H9 (cell line): ENCODE data around the gene NUMBL. TPM values are rescaled to one million over a fixed set of nuclear protein-coding genes. Genes with fewer than 3 reads are reported as not detected.

Experiments used
- DNase-seq: peaks from one replicate; pipeline ENCODE4 v3.0.0-alpha.2; 2017
- H2AFZ ChIP-seq: one replicate; pipeline ENCODE4 v1.6.1; 2013; ENCODE audit warnings: mild to moderate bottlenecking, low read length, control low read depth, moderate library complexity
- H2AK5ac ChIP-seq: 2 replicates; pipeline ENCODE4 v1.6.1; 2013; ENCODE audit warnings: low read length, control low read depth, mixed read lengths; ENCODE audit not compliant: insufficient read length
- H2BK120ac ChIP-seq: one replicate; pipeline ENCODE4 v1.6.1; 2013; ENCODE audit warnings: low read depth, mild to moderate bottlenecking, low read length, control low read depth, inconsistent platforms; ENCODE audit not compliant: poor library complexity, severe bottlenecking
- H2BK12ac ChIP-seq: 2 replicates; pipeline ENCODE4 v1.6.1; 2013; ENCODE audit warnings: low read length, control low read depth, mixed read lengths, low read depth; ENCODE audit not compliant: insufficient read length
- H2BK15ac ChIP-seq: 2 replicates; pipeline ENCODE4 v1.6.1; 2013; ENCODE audit warnings: low read depth, low read length, control low read depth
- H2BK20ac ChIP-seq: one replicate; pipeline ENCODE4 v1.6.1; 2013; ENCODE audit warnings: low read depth, mild to moderate bottlenecking, low read length, control low read depth, inconsistent platforms; ENCODE audit not compliant: poor library complexity, severe bottlenecking
- H2BK5ac ChIP-seq: 2 replicates; pipeline ENCODE4 v1.6.1; 2013; ENCODE audit warnings: low read length, control low read depth, mixed read lengths; ENCODE audit not compliant: insufficient read length
- H3K14ac ChIP-seq: 2 replicates; pipeline ENCODE4 v1.6.1; 2013; ENCODE audit warnings: low read length, control low read depth; ENCODE audit not compliant: insufficient read depth
- H3K18ac ChIP-seq: 2 replicates; pipeline ENCODE4 v1.6.1; 2013; ENCODE audit warnings: low read depth, mild to moderate bottlenecking, mixed read lengths, low read length, control low read depth; ENCODE audit not compliant: insufficient read length
- H3K23ac ChIP-seq: 2 replicates; pipeline ENCODE4 v1.6.1; 2013; ENCODE audit warnings: low read length, control low read depth, mixed read lengths, low read depth; ENCODE audit not compliant: insufficient read length
- H3K23me2 ChIP-seq: 2 replicates; pipeline ENCODE4 v1.6.1; 2013; ENCODE audit warnings: low read depth, mild to moderate bottlenecking, mixed read lengths, low read length, control low read depth; ENCODE audit not compliant: insufficient read length, poor library complexity, severe bottlenecking
- H3K27ac ChIP-seq: 2 replicates; pipeline ENCODE4 v1.5.1; 2013; ENCODE audit warnings: low read length, control low read depth, mixed read lengths, low read depth; ENCODE audit not compliant: insufficient read length
- H3K27me3 ChIP-seq: 2 replicates; pipeline ENCODE4 v1.6.1; 2013; ENCODE audit warnings: low read length, control low read depth, inconsistent platforms; ENCODE audit not compliant: insufficient read depth
- H3K4ac ChIP-seq: 2 replicates; pipeline ENCODE4 v1.6.1; 2013; ENCODE audit warnings: low read depth, mild to moderate bottlenecking, control low read depth, inconsistent platforms, low read length, moderate library complexity
- H3K4me1 ChIP-seq: 2 replicates; pipeline ENCODE4 v1.6.1; 2013; ENCODE audit warnings: low read length, control low read depth, inconsistent platforms; ENCODE audit not compliant: insufficient read depth
- H3K4me2 ChIP-seq: 2 replicates; pipeline ENCODE4 v1.6.1; 2013; ENCODE audit warnings: low read length, control low read depth, mixed read lengths; ENCODE audit not compliant: insufficient read length, insufficient read depth
- H3K56ac ChIP-seq: 2 replicates; pipeline ENCODE4 v1.6.1; 2013; ENCODE audit warnings: low read depth, mild to moderate bottlenecking, mixed read lengths, low read length, control low read depth; ENCODE audit not compliant: insufficient read length
- H3K79me1 ChIP-seq: 2 replicates; pipeline ENCODE4 v1.6.1; 2013; ENCODE audit warnings: low read depth, mild to moderate bottlenecking, moderate library complexity, low read length, control low read depth, inconsistent platforms; ENCODE audit not compliant: insufficient read depth, poor library complexity, severe bottlenecking
- H3K79me2 ChIP-seq: 2 replicates; pipeline ENCODE4 v1.6.1; 2013; ENCODE audit warnings: low read length, control low read depth, inconsistent platforms; ENCODE audit not compliant: insufficient read depth
- H3K9ac ChIP-seq: 2 replicates; pipeline ENCODE4 v1.6.1; 2013; ENCODE audit warnings: low read length, control low read depth, mixed read lengths; ENCODE audit not compliant: insufficient read length; ENCODE audit errors: extremely low read depth
- H3K9me3 ChIP-seq: one replicate; pipeline ENCODE4 v1.6.1; 2013; ENCODE audit warnings: low read depth, low read length, inconsistent platforms; ENCODE audit not compliant: control insufficient read depth
- H3T11ph ChIP-seq: one replicate; pipeline ENCODE4 v1.6.1; 2013; ENCODE audit warnings: mild to moderate bottlenecking, low read length, control low read depth, inconsistent platforms
- H4K20me1 ChIP-seq: one replicate; pipeline ENCODE4 v1.6.1; 2013; ENCODE audit not compliant: control insufficient read depth, insufficient read length, insufficient read depth
- H4K5ac ChIP-seq: 2 replicates; pipeline ENCODE4 v1.6.1; 2013; ENCODE audit warnings: low read depth, mild to moderate bottlenecking, mixed read lengths, low read length, control low read depth; ENCODE audit not compliant: insufficient read length
- H4K8ac ChIP-seq: replicated peaks from 2 replicates; pipeline ENCODE4 v1.6.1; 2013; ENCODE audit warnings: low read length, control low read depth, mixed read lengths, low read depth; ENCODE audit not compliant: insufficient read length
- H4K91ac ChIP-seq: 2 replicates; pipeline ENCODE4 v1.6.1; 2013; ENCODE audit warnings: low read depth, mild to moderate bottlenecking, moderate library complexity, mixed read lengths, low read length, control low read depth; ENCODE audit not compliant: insufficient read length
- H3K27ac Mint-ChIP-seq, 3 experiments: 2 replicates in 2 of 3; 3 replicates in 1 of 3; pipeline ENCODE4 v1.8.0; 2020 to 2021; ENCODE audit warnings: mixed read lengths in 3 of 3, mild to moderate bottlenecking in 1 of 3, moderate library complexity in 1 of 3
- H3K27me3 Mint-ChIP-seq: 2 replicates; pipeline ENCODE4 v1.8.0; 2021; ENCODE audit warnings: low read depth, mild to moderate bottlenecking, moderate library complexity, mixed read lengths
- H3K36me3 Mint-ChIP-seq, 3 experiments: 2 replicates in 2 of 3; 3 replicates in 1 of 3; pipeline ENCODE4 v1.8.0; 2020 to 2021; ENCODE audit warnings: low read depth in 3 of 3, mixed read lengths in 3 of 3; ENCODE audit not compliant: insufficient read depth in 1 of 3
- H3K4me1 Mint-ChIP-seq, 2 experiments: 2 replicates each; pipeline ENCODE4 v1.8.0; 2020; ENCODE audit warnings: mixed read lengths in 2 of 2
- H3K4me3 Mint-ChIP-seq, 2 experiments: 2 replicates in 1 of 2; 3 replicates in 1 of 2; pipeline ENCODE4 v1.8.0; 2020 to 2021; ENCODE audit warnings: mild to moderate bottlenecking in 2 of 2, mixed read lengths in 2 of 2, moderate library complexity in 1 of 2
- H3K9me3 Mint-ChIP-seq, 2 experiments: 2 replicates in 1 of 2; 3 replicates in 1 of 2; pipeline ENCODE4 v1.8.0; 2020; ENCODE audit warnings: mild to moderate bottlenecking in 2 of 2, mixed read lengths in 2 of 2, moderate library complexity in 1 of 2
- CTCF ChIP-seq: fragments of 200-600 bp; sonication (generic); conservative IDR thresholded peaks from 3 replicates; pipeline ENCODE4 v1.8.0; 2021; ENCODE audit warnings: antibody characterized with exemption, mild to moderate bottlenecking
- WGBS: extraction: QIAGEN DNeasy Blood & Tissue Kit; methylation state at CpG from one replicate; pipeline ENCODE4 v1.1.7; 2013; ENCODE audit warnings: missing lambda C conversion rate, low lambda C conversion rate, mixed read lengths; ENCODE audit not compliant: insufficient read length; ENCODE audit errors: extremely low coverage; 5-methylcytosine and 5-hydroxymethylcytosine counted together
- total RNA-seq: library from RNA; stranded (reverse); gene quantifications from 2 replicates; pipeline ENCODE4 v1.2.1, GENCODE V29; 2021

NUMBL gene
- total RNA-seq, 1 experiment from 2014 or later: 34.5 TPM

GRCh38 chr19:40721936-40722661 lies 31.6 kb upstream of the NUMBL start:
- H4K8ac ChIP-seq: no peak overlapping the region
- H2BK120ac ChIP-seq: no peak overlapping the region
- H3K23me2 ChIP-seq: peaks cover 18% of the 10 kb centered on the region
- Mint-ChIP-seq H3K4me3 (no peak overlapping the region), H3K4me1 (peaks cover 12 to 23% of the 10 kb centered on the region in 2 experiments), H3K27ac (peak overlapping the region in 2 of 3 experiments; percentile 28 to 40; a peak in 3 of 7 replicates), H3K27me3 (no peaks in the 10 kb centered on the region), H3K9me3 (peaks cover 0 to 3% of the 10 kb centered on the region in 2 experiments; a peak in 2 of 5 replicates), H3K36me3 (peaks cover 14 to 49% (median 24%) of the 10 kb centered on the region in 3 experiments; a peak in 6 of 7 replicates)
- H3K9ac ChIP-seq: no peak overlapping the region
- H3T11ph ChIP-seq: no peak overlapping the region
- H3K27me3 ChIP-seq: no peaks in the 10 kb centered on the region
- H3K23ac ChIP-seq: no peak overlapping the region
- H3K4me2 ChIP-seq: no peak overlapping the region
- no peaks in the 10 kb centered on the region for H4K20me1 ChIP-seq
- no peak overlapping the region for H2BK12ac ChIP-seq
- H3K79me2 ChIP-seq: peaks cover 2% of the 10 kb centered on the region
- no peak overlapping the region for H2BK20ac ChIP-seq
- H2AFZ ChIP-seq: no peak overlapping the region
- no peak overlapping the region for H3K14ac ChIP-seq
- no peak overlapping the region for H4K91ac ChIP-seq
- H2AK5ac ChIP-seq: no peak overlapping the region
- no peak overlapping the region for H2BK5ac ChIP-seq
- no peak overlapping the region for H2BK15ac ChIP-seq
- DNase-seq: no peak
- WGBS: no CpG with 5 or more reads among the region's 9 CpGs
- no peak overlapping the region for H3K4ac ChIP-seq
- no peaks in the 10 kb centered on the region for H3K4me1 ChIP-seq
- no peak for TF ChIP-seq CTCF
- no peaks in the 10 kb centered on the region for H3K9me3 ChIP-seq
- no peak overlapping the region for H3K56ac ChIP-seq
- H3K27ac ChIP-seq: no peak overlapping the region
- H4K5ac ChIP-seq: no peak overlapping the region
- H3K18ac ChIP-seq: no peak overlapping the region
- H3K79me1 ChIP-seq: no peaks in the 10 kb centered on the region
